Osteoblast (primary cell): ENCODE results near the gene TP53BP1. TPM values are rescaled to one million over a fixed set of nuclear protein-coding genes. Genes with fewer than 3 reads are reported as not detected.

ENCODE experiments used
- DNase-seq: peaks from one replicate; pipeline ENCODE4 v3.0.0; 2011; ENCODE audit warnings: low spot score, mixed read lengths; ENCODE audit not compliant: insufficient read length; ENCODE audit errors: missing footprints
- H2AFZ ChIP-seq: 2 replicates; pipeline ENCODE4 v1.6.0; 2011; ENCODE audit warnings: mild to moderate bottlenecking, low read length
- H3K27ac ChIP-seq: 2 replicates; pipeline ENCODE4 v1.5.1; 2011; ENCODE audit warnings: mild to moderate bottlenecking, low read depth, low read length, moderate library complexity
- H3K27me3 ChIP-seq: 2 replicates; pipeline ENCODE4 v1.6.0; 2012; ENCODE audit warnings: mild to moderate bottlenecking, control low read depth, inconsistent platforms, low read length, moderate library complexity; ENCODE audit not compliant: insufficient read depth
- H3K36me3 ChIP-seq: 2 replicates; pipeline ENCODE4 v1.5.1; 2011; ENCODE audit warnings: mild to moderate bottlenecking, low read length, control low read depth, moderate library complexity; ENCODE audit not compliant: insufficient read depth
- H3K4me1 ChIP-seq: 2 replicates; pipeline ENCODE4 v1.5.1; 2011; ENCODE audit warnings: mild to moderate bottlenecking, low read length, control low read depth, moderate library complexity; ENCODE audit not compliant: insufficient read depth
- H3K4me2 ChIP-seq: 2 replicates; pipeline ENCODE4 v1.6.0; 2011; ENCODE audit warnings: mild to moderate bottlenecking, low read length; ENCODE audit not compliant: insufficient read depth
- H3K4me3 ChIP-seq: fragments of 200-600 bp; sonication (generic); 3 replicates; pipeline ENCODE4 v1.5.1; 2012; ENCODE audit warnings: mild to moderate bottlenecking, low read length, inconsistent platforms; ENCODE audit not compliant: insufficient read depth
- H3K79me2 ChIP-seq: 2 replicates; pipeline ENCODE4 v1.6.0; 2012; ENCODE audit warnings: mild to moderate bottlenecking, low read length, control low read depth, inconsistent platforms; ENCODE audit not compliant: insufficient read depth
- H3K9me3 ChIP-seq: 2 replicates; pipeline ENCODE4 v1.5.1; 2011; ENCODE audit warnings: low read depth, low read length, control low read depth
- H4K20me1 ChIP-seq: 2 replicates; pipeline ENCODE4 v1.6.0; 2012; ENCODE audit warnings: mild to moderate bottlenecking, low read length, control low read depth; ENCODE audit not compliant: insufficient read depth
- total RNA-seq: library from RNA; depleted of rRNA; stranded (reverse); fragments of >200 nt; gene quantifications from 2 replicates; pipeline ENCODE4 v1.2.3, GENCODE V29; 2012
- TF ChIP-seq, protein P1 (sequence below): IDR thresholded peaks from 2 replicates; pipeline ENCODE4 v1.5.1; 2011; ENCODE audit warnings: mild to moderate bottlenecking, low read depth, low read length, moderate library complexity; ENCODE audit errors: extremely low read depth

The TP53BP1 gene
- total RNA-seq, 1 donor: 88.7 TPM

DNA sequence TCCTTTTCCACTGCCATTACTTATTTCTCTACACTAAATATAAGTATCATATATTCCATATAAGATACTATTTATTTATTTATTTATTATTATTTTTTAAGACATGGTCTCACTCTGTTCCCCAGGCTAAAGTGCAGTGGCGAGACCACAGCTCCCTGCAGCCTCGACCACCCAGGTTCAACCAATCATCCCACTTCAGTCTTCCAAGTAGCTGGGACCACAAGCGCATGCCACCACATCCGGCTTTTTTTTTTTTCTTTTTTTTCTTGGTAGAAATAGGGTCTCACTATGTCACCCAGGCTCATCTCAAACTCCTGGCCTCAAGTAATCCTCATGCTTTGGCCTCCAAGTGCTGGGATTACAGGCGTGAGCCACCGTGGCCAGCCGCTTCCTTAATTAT, 56.6 kb downstream of the TP53BP1 start:
- Histone ChIP-seq H3K27ac (no peak overlapping the region), H3K36me3 (peaks cover 57% of the 10 kb centered on the region), H3K4me3 (no peak overlapping the region), H3K27me3 (no peaks in the 10 kb centered on the region), H3K4me1 (peaks cover 10% of the 10 kb centered on the region), H3K4me2 (no peak overlapping the region), H4K20me1 (no peaks in the 10 kb centered on the region), H2AFZ (no peak overlapping the region), H3K9me3 (no peaks in the 10 kb centered on the region), H3K79me2 (no peaks in the 10 kb centered on the region)
- TF ChIP-seq, protein P1, sequence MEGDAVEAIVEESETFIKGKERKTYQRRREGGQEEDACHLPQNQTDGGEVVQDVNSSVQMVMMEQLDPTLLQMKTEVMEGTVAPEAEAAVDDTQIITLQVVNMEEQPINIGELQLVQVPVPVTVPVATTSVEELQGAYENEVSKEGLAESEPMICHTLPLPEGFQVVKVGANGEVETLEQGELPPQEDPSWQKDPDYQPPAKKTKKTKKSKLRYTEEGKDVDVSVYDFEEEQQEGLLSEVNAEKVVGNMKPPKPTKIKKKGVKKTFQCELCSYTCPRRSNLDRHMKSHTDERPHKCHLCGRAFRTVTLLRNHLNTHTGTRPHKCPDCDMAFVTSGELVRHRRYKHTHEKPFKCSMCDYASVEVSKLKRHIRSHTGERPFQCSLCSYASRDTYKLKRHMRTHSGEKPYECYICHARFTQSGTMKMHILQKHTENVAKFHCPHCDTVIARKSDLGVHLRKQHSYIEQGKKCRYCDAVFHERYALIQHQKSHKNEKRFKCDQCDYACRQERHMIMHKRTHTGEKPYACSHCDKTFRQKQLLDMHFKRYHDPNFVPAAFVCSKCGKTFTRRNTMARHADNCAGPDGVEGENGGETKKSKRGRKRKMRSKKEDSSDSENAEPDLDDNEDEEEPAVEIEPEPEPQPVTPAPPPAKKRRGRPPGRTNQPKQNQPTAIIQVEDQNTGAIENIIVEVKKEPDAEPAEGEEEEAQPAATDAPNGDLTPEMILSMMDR: no peak
- no peak for DNase-seq

DNA sequence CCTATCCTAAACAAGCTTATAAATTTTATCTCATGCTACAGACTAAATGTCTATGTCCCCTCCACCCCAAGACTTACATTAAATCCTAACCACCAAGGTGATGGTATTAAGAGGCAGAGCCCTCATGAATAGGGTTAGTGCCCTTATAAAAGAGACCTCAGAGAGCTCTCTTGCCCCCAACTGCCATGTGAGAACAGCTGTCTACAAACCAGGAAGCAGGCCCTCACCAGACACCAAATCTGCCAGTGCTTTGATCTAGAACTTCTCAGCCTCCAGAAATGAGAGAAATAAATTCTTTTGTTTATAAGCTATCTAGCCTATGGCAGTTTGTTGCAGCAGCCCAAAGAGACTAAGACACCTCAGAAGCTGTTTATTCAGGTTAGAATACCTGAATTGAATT, 58.5 kb downstream of the TP53BP1 start:
- Histone ChIP-seq H3K9me3 (no peaks in the 10 kb centered on the region), H4K20me1 (no peaks in the 10 kb centered on the region), H3K36me3 (peaks cover 74% of the 10 kb centered on the region), H3K4me2 (no peak overlapping the region), H3K79me2 (no peaks in the 10 kb centered on the region), H3K27ac (no peak overlapping the region), H3K27me3 (no peaks in the 10 kb centered on the region), H2AFZ (no peak overlapping the region), H3K4me3 (no peak overlapping the region), H3K4me1 (peaks cover 5% of the 10 kb centered on the region)
- no peak for DNase-seq
- TF ChIP-seq, protein P1: no peak

DNA sequence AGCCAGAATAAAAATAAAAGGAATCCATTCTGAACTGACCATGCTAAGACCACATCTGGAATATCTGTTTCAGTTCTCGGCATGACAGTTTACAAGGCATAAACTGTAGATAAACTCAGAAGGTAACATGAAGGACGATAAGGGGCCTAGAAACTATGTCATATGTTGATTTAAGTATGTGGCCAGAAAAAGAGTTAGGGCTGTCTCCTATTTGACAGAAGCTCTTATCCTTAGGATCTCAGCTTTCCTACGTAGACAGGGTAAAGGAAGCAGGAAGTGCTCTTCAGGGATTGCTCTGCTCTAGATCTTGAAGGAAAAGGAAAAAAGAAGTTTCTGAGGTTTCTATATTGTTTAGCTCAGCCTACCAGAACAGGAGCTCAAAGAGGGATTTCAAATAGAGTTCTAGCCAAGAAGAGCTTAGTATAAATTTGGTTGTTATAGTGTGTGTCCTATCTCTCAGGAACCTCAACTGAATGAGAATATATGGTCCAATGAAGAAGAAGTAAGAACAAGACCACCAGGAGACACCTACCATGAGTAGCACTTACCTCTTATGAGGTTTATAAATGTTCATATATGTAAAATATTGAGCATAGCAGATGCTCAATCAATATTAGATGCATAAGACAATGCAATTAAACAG, 59.2 kb downstream of the TP53BP1 start:
- DNase-seq: no peak
- Histone ChIP-seq H3K27ac (no peak overlapping the region), H3K4me1 (peaks cover 5% of the 10 kb centered on the region), H3K36me3 (peaks cover 67% of the 10 kb centered on the region), H3K4me3 (no peak overlapping the region), H3K27me3 (no peaks in the 10 kb centered on the region), H3K9me3 (no peaks in the 10 kb centered on the region), H3K4me2 (no peak overlapping the region), H3K79me2 (no peaks in the 10 kb centered on the region), H4K20me1 (no peaks in the 10 kb centered on the region), H2AFZ (no peak overlapping the region)
- TF ChIP-seq, protein P1: no peak

DNA sequence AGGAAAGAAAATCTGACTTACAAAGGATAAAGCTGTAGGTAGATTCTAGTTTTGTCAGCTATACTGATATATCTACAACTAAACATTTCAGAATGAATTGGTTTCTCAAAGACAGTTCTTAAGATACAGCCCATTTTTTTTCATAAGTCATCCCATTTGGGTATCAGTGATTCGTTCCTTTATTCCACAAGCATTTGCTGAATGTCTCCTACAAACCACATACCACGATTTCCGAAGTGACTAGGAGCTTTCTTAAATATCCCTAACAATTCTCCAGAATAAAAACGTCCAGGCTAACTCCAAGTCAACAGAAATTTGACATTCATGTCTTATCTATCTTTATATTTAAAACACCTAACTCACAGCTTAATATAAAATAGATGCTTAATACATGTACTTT, 59.8 kb downstream of the TP53BP1 start:
- peaks cover 1% of the 10 kb centered on the region for H4K20me1 ChIP-seq
- TF ChIP-seq, protein P1: no peak
- H3K27me3 ChIP-seq: no peaks in the 10 kb centered on the region
- no peaks in the 10 kb centered on the region for H3K9me3 ChIP-seq
- H3K4me2 ChIP-seq: no peak overlapping the region
- peaks cover 5% of the 10 kb centered on the region for H3K4me1 ChIP-seq
- H2AFZ ChIP-seq: no peak overlapping the region
- H3K79me2 ChIP-seq: no peaks in the 10 kb centered on the region
- H3K36me3 ChIP-seq: peaks cover 67% of the 10 kb centered on the region
- H3K27ac ChIP-seq: no peak overlapping the region
- no peak for DNase-seq
- no peak overlapping the region for H3K4me3 ChIP-seq
